Vagina (tissue), 2 donors: ENCODE data around the gene DPP6. TPM values are rescaled to one million over a fixed set of nuclear protein-coding genes. Genes with fewer than 3 reads are reported as not detected.

Source experiments
- DNase-seq, 2 donors: peaks; one replicate each; pipeline ENCODE4 v3.0.0-alpha.2; 2017; ENCODE audit errors: extremely low spot score in 2 of 2
- H3K27ac ChIP-seq: fragments of 200-600 bp; sonication (generic); one replicate; pipeline ENCODE4 v1.5.1; 2019
- H3K27me3 ChIP-seq: fragments of 200-600 bp; sonication (generic); one replicate; pipeline ENCODE4 v1.5.1; 2019
- H3K36me3 ChIP-seq, 2 donors: fragments of 200-600 bp; sonication (generic); one replicate each; pipeline ENCODE4 v1.5.1; 2017 to 2019
- H3K4me1 ChIP-seq: fragments of 200-600 bp; sonication (generic); one replicate; pipeline ENCODE4 v1.5.1; 2019
- H3K4me3 ChIP-seq, 2 donors: fragments of 200-600 bp; sonication (generic); 1 replicate in 1 of 2; 2 replicates in 1 of 2; pipeline ENCODE4 v1.5.1; 2016 to 2019
- H3K9me3 ChIP-seq: fragments of 200-600 bp; sonication (generic); one replicate; pipeline ENCODE4 v1.5.1; 2019
- CTCF ChIP-seq, 3 experiments: fragments of 450-650 bp in 2 of 3; fragments of 200-600 bp in 1 of 3; sonication (generic) in 1 of 3; IDR thresholded peaks; one replicate each; pipeline ENCODE4 v1.5.1; 2017 to 2019; ENCODE audit warnings: antibody characterized with exemption in 3 of 3, mild to moderate bottlenecking in 2 of 3, moderate library complexity in 2 of 3
- POLR2A ChIP-seq, 2 donors: fragments of 450-650 bp; IDR thresholded peaks; one replicate each; pipeline ENCODE4 v1.6.1; 2017; ENCODE audit warnings: antibody characterized with exemption in 2 of 2, mild to moderate bottlenecking in 2 of 2, moderate library complexity in 2 of 2
- POLR2AphosphoS5 ChIP-seq, 2 donors: sonication (generic); formaldehyde crosslinking; IDR thresholded peaks; one replicate each; pipeline ENCODE4 v1.9.0; 2017; ENCODE audit warnings: antibody characterized with exemption in 2 of 2, mild to moderate bottlenecking in 2 of 2, low read depth in 1 of 2; ENCODE audit not compliant: insufficient read depth in 1 of 2
- intact Hi-C: fragments of 100-400 bp; cut with DNase I; formaldehyde crosslinking; loops from one replicate; pipeline ENCODE4 v1.15.1; 2023
- total RNA-seq: library from RNA; depleted of rRNA; stranded (reverse); fragments of >200 nt; gene quantifications from one replicate; pipeline ENCODE4 v1.2.3, GENCODE V29; 2016

Gene DPP6
- total RNA-seq, 1 donor from 2014 or later: 7.9 TPM

GRCh38 chr7:154576604-154577003 lies 524.4 kb downstream of the DPP6 start:
- intact Hi-C loops: no loop called here
- no peaks in the 10 kb centered on the region for H3K9me3 ChIP-seq

GRCh38 chr7:154577141-154577873 lies 525.1 kb downstream of the DPP6 start:
- TF ChIP-seq POLR2AphosphoS5 (IDR thresholded peaks at IDR 0.05; ENCODE audit: insufficient read depth in 1 of 2, low read depth in 1 of 2): no peak
- no peak for TF ChIP-seq CTCF (IDR thresholded peaks at IDR 0.05)
- no peak for TF ChIP-seq POLR2A (IDR thresholded peaks at IDR 0.05)
- Histone ChIP-seq H3K4me3 (no peak overlapping the region), H3K9me3 (no peaks in the 10 kb centered on the region), H3K4me1 (no peaks in the 10 kb centered on the region), H3K27me3 (no peaks in the 10 kb centered on the region), H3K27ac (no peak overlapping the region), H3K36me3 (no peaks in the 10 kb centered on the region)
- intact Hi-C loops: no loop called here
- peak in 1 of 2 donors; percentile 76 for DNase-seq

More at GRCh38 chr7:154576604-154577003, 524.4 kb downstream of the DPP6 start:
- H3K36me3 ChIP-seq: no peaks in the 10 kb centered on the region
- no peak overlapping the region for H3K4me3 ChIP-seq
- peak in 1 of 2 donors; percentile 71 for DNase-seq
- no peak for TF ChIP-seq CTCF (IDR thresholded peaks at IDR 0.05)
- no peak for TF ChIP-seq POLR2A (IDR thresholded peaks at IDR 0.05)
- TF ChIP-seq POLR2AphosphoS5 (IDR thresholded peaks at IDR 0.05; ENCODE audit: insufficient read depth in 1 of 2, low read depth in 1 of 2): no peak
- H3K27ac ChIP-seq: no peak overlapping the region
- no peaks in the 10 kb centered on the region for H3K27me3 ChIP-seq
- no peaks in the 10 kb centered on the region for H3K4me1 ChIP-seq

- no peaks in the 10 kb centered on the region for H3K4me1 ChIP-seq
- intact Hi-C loops: no loop called here
- no peaks in the 10 kb centered on the region for H3K36me3 ChIP-seq
- no peak overlapping the region for H3K27ac ChIP-seq
- TF ChIP-seq POLR2A (IDR thresholded peaks at IDR 0.05) (no peak), CTCF (IDR thresholded peaks at IDR 0.05) (no peak), POLR2AphosphoS5 (IDR thresholded peaks at IDR 0.05; ENCODE audit: insufficient read depth in 1 of 2, low read depth in 1 of 2) (no peak)
- H3K4me3 ChIP-seq: no peak overlapping the region
- no peaks in the 10 kb centered on the region for H3K27me3 ChIP-seq
- no peaks in the 10 kb centered on the region for H3K9me3 ChIP-seq
- DNase-seq: peak in 1 of 2 donors; percentile 71
Observed at GRCh38 chr7:154578336-154578735, 526.1 kb downstream of the DPP6 start.

DNA sequence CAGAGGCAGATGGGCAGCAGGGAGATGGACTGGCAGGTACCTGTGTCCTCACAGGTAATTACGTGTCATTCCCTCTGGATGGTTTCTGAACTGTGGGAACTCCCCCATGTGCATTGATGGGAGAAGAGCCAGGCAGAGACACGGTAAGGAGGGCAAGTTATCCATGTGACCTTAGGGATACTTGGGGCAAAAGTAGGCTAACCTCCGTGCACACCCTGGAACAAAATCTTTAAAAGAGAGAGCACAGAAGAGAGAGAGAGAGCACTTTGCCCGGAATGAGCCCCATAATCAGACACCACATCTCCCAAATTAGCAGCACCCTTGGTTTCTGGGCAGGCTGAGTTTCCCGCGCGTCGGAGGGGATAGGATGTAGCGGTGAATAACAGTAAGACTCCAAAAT lies 527.5 kb downstream of the DPP6 start:
- Histone ChIP-seq H3K27ac (no peak overlapping the region), H3K36me3 (no peaks in the 10 kb centered on the region), H3K4me1 (no peaks in the 10 kb centered on the region), H3K9me3 (no peaks in the 10 kb centered on the region), H3K27me3 (no peaks in the 10 kb centered on the region), H3K4me3 (no peak overlapping the region)
- TF ChIP-seq POLR2A (IDR thresholded peaks at IDR 0.05) (no peak), POLR2AphosphoS5 (IDR thresholded peaks at IDR 0.05; ENCODE audit: insufficient read depth in 1 of 2, low read depth in 1 of 2) (no peak), CTCF (IDR thresholded peaks at IDR 0.05) (no peak)
- DNase-seq: no peak
- intact Hi-C loops: no loop called here

DNA sequence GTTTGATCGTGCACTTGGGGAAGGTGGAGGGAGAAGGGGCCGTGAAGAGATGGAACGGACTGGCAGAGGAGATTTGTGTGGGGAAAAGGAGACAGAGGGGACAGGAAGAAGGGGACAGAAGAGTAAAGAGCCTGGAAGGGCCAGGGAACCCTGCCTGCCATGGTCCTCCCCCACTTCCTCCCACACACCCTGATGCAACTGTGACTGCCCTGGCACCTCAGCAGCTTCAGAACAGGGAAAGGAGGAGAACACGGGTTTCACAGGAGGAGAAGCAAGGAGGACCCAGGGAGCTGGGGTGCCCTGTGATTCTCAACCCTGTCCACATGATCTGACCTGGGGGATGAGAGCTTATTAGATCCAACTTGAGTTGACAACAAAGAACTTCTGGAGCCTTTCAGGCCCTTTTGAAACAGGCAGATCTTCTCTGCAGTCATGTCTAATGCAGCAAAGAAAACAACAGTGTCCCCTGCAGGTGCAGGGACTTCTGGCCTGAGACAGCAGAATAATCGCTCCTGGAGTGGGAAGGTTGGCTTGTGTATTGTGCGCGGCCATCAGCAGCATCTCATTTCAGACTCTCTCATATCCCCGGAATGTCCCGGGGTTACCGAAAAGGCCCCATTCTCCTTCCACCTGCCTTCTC lies 529.2 kb downstream of the DPP6 start:
- Histone ChIP-seq H3K36me3 (no peaks in the 10 kb centered on the region), H3K4me3 (no peak overlapping the region), H3K4me1 (no peaks in the 10 kb centered on the region), H3K9me3 (no peaks in the 10 kb centered on the region), H3K27ac (no peak overlapping the region), H3K27me3 (no peaks in the 10 kb centered on the region)
- TF ChIP-seq CTCF (IDR thresholded peaks at IDR 0.05) (no peak), POLR2A (IDR thresholded peaks at IDR 0.05) (no peak), POLR2AphosphoS5 (IDR thresholded peaks at IDR 0.05; ENCODE audit: insufficient read depth in 1 of 2, low read depth in 1 of 2) (no peak)
- intact Hi-C loops: no loop called here
- no peak for DNase-seq
